GM23338 (cell line): Measurements from ENCODE around the gene ENOX1. TPM values are rescaled to one million over a fixed set of nuclear protein-coding genes. Genes with fewer than 3 reads are reported as not detected.

Experiments
- ATAC-seq: fragments of 200-7000 bp; cut with Tn5 transposase; 3 replicates; pipeline ENCODE4 v1.9.1; 2020
- DNase-seq: peaks from one replicate; pipeline ENCODE4 v3.0.0-alpha.2; 2015; ENCODE audit warnings: low spot score
- H2AFZ ChIP-seq: fragments of 200-600 bp; sonication (generic); 2 replicates; pipeline ENCODE4 v1.8.0; 2016; ENCODE audit warnings: antibody characterized with exemption, mild to moderate bottlenecking, moderate library complexity
- H3F3A ChIP-seq: fragments of 200-600 bp; sonication (generic); replicated peaks from 2 replicates; pipeline ENCODE4 v1.8.0; 2017; ENCODE audit warnings: antibody characterized with exemption, mixed run types, low read depth
- H3K27ac ChIP-seq: fragments of 200-600 bp; sonication (generic); 2 replicates; pipeline ENCODE4 v1.6.1; 2016; ENCODE audit warnings: low read depth
- H3K27me3 ChIP-seq: fragments of 200-600 bp; sonication (generic); 2 replicates; pipeline ENCODE4 v1.8.0; 2016; ENCODE audit warnings: mild to moderate bottlenecking, mixed run types, moderate library complexity; ENCODE audit not compliant: insufficient read depth
- H3K36me3 ChIP-seq: fragments of 200-600 bp; sonication (generic); 2 replicates; pipeline ENCODE4 v1.8.0; 2016; ENCODE audit warnings: mild to moderate bottlenecking; ENCODE audit not compliant: insufficient read depth
- H3K4me1 ChIP-seq: fragments of 200-600 bp; sonication (generic); 2 replicates; pipeline ENCODE4 v1.8.0; 2016; ENCODE audit warnings: mild to moderate bottlenecking, moderate library complexity; ENCODE audit not compliant: insufficient read depth
- H3K4me2 ChIP-seq: fragments of 200-600 bp; sonication (generic); 2 replicates; pipeline ENCODE4 v1.7.1; 2017; ENCODE audit warnings: mixed run types
- H3K4me3 ChIP-seq: fragments of 200-600 bp; sonication (generic); 2 replicates; pipeline ENCODE4 v1.6.1; 2016; ENCODE audit warnings: mixed run types
- H3K79me2 ChIP-seq: fragments of 200-600 bp; sonication (generic); replicated peaks from 2 replicates; pipeline ENCODE4 v1.8.0; 2017; ENCODE audit warnings: mild to moderate bottlenecking; ENCODE audit not compliant: insufficient read depth
- H3K9me2 ChIP-seq: fragments of 200-600 bp; sonication (generic); 2 replicates; pipeline ENCODE4 v1.8.0; 2017; ENCODE audit not compliant: insufficient read depth
- H4K20me1 ChIP-seq: fragments of 200-600 bp; sonication (generic); replicated peaks from 2 replicates; pipeline ENCODE4 v1.8.0; 2017; ENCODE audit warnings: mild to moderate bottlenecking; ENCODE audit not compliant: insufficient read depth
- H3K27ac Mint-ChIP-seq: 2 replicates; pipeline ENCODE4 v1.8.0; 2020; ENCODE audit warnings: inconsistent platforms, mild to moderate bottlenecking, moderate library complexity, mixed read lengths
- H3K27me3 Mint-ChIP-seq: 3 replicates; pipeline ENCODE4 v1.8.0; 2022; ENCODE audit warnings: low read depth, mild to moderate bottlenecking, moderate library complexity, mixed read lengths, inconsistent platforms; ENCODE audit not compliant: insufficient read depth, poor library complexity
- H3K36me3 Mint-ChIP-seq: 3 replicates; pipeline ENCODE4 v1.8.0; 2021; ENCODE audit warnings: low read depth, mild to moderate bottlenecking, inconsistent platforms, moderate library complexity, mixed read lengths
- H3K4me1 Mint-ChIP-seq: 3 replicates; pipeline ENCODE4 v1.8.0; 2020; ENCODE audit warnings: mild to moderate bottlenecking, inconsistent platforms, mixed read lengths
- H3K4me3 Mint-ChIP-seq: 3 replicates; pipeline ENCODE4 v1.8.0; 2021; ENCODE audit warnings: moderate library complexity, mild to moderate bottlenecking, inconsistent platforms, mixed read lengths
- H3K9me3 Mint-ChIP-seq: 3 replicates; pipeline ENCODE4 v1.8.0; 2020; ENCODE audit warnings: moderate library complexity, mild to moderate bottlenecking, inconsistent platforms, mixed read lengths
- CREB1 ChIP-seq: fragments of 250-450 bp; sonication (Bioruptor Pico); IDR thresholded peaks from 2 replicates; pipeline ENCODE4 v1.5.0; 2020; ENCODE audit warnings: low read depth, mild to moderate bottlenecking, moderate library complexity
- EZH2 ChIP-seq: fragments of 200-600 bp; sonication (generic); IDR thresholded peaks from one replicate; pipeline ENCODE4 v1.8.0; 2017; ENCODE audit warnings: antibody characterized with exemption, mild to moderate bottlenecking, low read depth; ENCODE audit not compliant: unreplicated experiment
- EZH2phosphoT487 ChIP-seq: fragments of 200-600 bp; sonication (generic); IDR thresholded peaks from one replicate; pipeline ENCODE4 v1.8.1; 2018; ENCODE audit warnings: antibody characterized with exemption; ENCODE audit not compliant: unreplicated experiment
- JUNB ChIP-seq: IDR thresholded peaks from one replicate; pipeline ENCODE4 v1.6.1; 2016; ENCODE audit warnings: antibody characterized with exemption; ENCODE audit not compliant: unreplicated experiment
- NANOG ChIP-seq: IDR thresholded peaks from 2 replicates; pipeline ENCODE4 v1.6.1; 2016; ENCODE audit warnings: antibody characterized with exemption, borderline replicate concordance
- POLR2AphosphoS5 ChIP-seq: IDR thresholded peaks from 2 replicates; pipeline ENCODE4 v1.6.1; 2016; ENCODE audit warnings: antibody characterized with exemption, low read depth
- STAT1 ChIP-seq: IDR thresholded peaks from one replicate; pipeline ENCODE4 v1.6.1; 2016; ENCODE audit warnings: antibody characterized with exemption; ENCODE audit not compliant: unreplicated experiment
- ZNF114 ChIP-seq: fragments of 250-450 bp; sonication (Bioruptor Pico); IDR thresholded peaks from 2 replicates; pipeline ENCODE4 v1.5.0; 2020; ENCODE audit warnings: mild to moderate bottlenecking, moderate library complexity
- ZNF331 ChIP-seq: fragments of 250-450 bp; sonication (Bioruptor Pico); IDR thresholded peaks from 2 replicates; pipeline ENCODE4 v1.5.0; 2020; ENCODE audit warnings: low read depth, mild to moderate bottlenecking, moderate library complexity
- polyA plus RNA-seq: library from polyadenylated mRNA; unstranded; fragments of >200 nt; fragmentation: Nextera tagmentation; extraction: Ambion mirVana; gene quantifications from 2 replicates; pipeline ENCODE4 v1.2.1, GENCODE V29; 2016
- total RNA-seq: library from RNA; depleted of rRNA; stranded (reverse); fragments of >200 nt; shearing (Covaris generic); gene quantifications from 2 replicates; pipeline ENCODE4 v1.2.3, GENCODE V29; 2014
- TF ChIP-seq, protein P1 (sequence below): fragments of 250-450 bp; sonication (Bioruptor Pico); IDR thresholded peaks from 2 replicates; pipeline ENCODE4 v1.5.0; 2020; ENCODE audit warnings: mild to moderate bottlenecking, moderate library complexity
- TF ChIP-seq, protein P2 (sequence below): IDR thresholded peaks from one replicate; pipeline ENCODE4 v1.6.1; 2018; ENCODE audit warnings: antibody characterized with exemption; ENCODE audit not compliant: unreplicated experiment
- TF ChIP-seq, protein P3 (sequence below), 2 experiments: fragments of 200-600 bp in 1 of 2; sonication (generic) in 1 of 2; conservative IDR thresholded peaks; 2 replicates each; pipeline versions ENCODE4 v1.5.1 to v1.6.1; 2016 to 2017; ENCODE audit warnings: antibody characterized with exemption in 2 of 2, low read depth in 2 of 2, mild to moderate bottlenecking in 2 of 2, moderate library complexity in 1 of 2
- TF ChIP-seq, protein P4 (sequence below): IDR thresholded peaks from 2 replicates; pipeline ENCODE4 v1.6.1; 2016; ENCODE audit warnings: antibody characterized with exemption

ENOX1 gene
- total and polyA plus RNA-seq, 2 experiments from 2014 or later = 0.66 to 0.81 TPM

DNA sequence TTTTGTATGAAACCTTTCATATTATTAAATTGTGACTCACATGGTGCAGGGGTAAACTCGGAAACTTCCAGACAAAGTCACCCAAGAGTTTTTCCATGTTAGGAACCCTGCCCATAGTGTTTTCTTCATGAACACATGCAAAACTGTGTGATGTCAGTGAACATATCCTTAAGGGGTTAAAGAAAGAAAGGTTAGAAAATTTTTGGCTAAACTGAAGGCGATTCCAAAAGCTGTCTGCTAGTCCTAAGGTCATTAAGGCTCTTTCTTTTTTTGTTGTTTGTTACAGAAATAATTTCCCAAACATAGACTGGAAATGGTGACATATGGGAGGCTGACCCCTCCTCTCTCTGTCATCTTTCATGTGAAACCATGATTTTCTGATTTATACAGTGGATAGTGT is 491.5 kb downstream of the ENOX1 start:
- peaks cover 19% of the 10 kb centered on the region for H3K4me1 Mint-ChIP-seq
- Histone ChIP-seq H3K9me2 (peaks cover 9% of the 10 kb centered on the region; the same call in 1 of the 2 replicates), H3K4me3 (no peak overlapping the region), H3F3A (no peaks in the 10 kb centered on the region), H3K4me2 (no peak overlapping the region), H3K4me1 (0 out of 2 replicates have a peak, but pooled peaks cover 8% of the 10 kb centered on the region), H3K27me3 (no peaks in the 10 kb centered on the region), H3K36me3 (no peaks in the 10 kb centered on the region), H3K79me2 (no peaks in the 10 kb centered on the region), H3K27ac (no peak overlapping the region), H4K20me1 (no peaks in the 10 kb centered on the region), H2AFZ (no peak overlapping the region)
- H3K9me3 Mint-ChIP-seq = no peaks in the 10 kb centered on the region
- H3K27ac Mint-ChIP-seq = no peak overlapping the region
- no peaks in the 10 kb centered on the region for H3K36me3 Mint-ChIP-seq
- ATAC-seq = no peak
- TF ChIP-seq ZNF114 (no peak), POLR2AphosphoS5 (no peak), NANOG (no peak), JUNB (no peak), ZNF331 (CRISPR knock-in tag) (no peak), EZH2phosphoT487 (no peak), CREB1 (no peak), STAT1 (no peak), EZH2 (no peak)
- TF ChIP-seq, protein P1, sequence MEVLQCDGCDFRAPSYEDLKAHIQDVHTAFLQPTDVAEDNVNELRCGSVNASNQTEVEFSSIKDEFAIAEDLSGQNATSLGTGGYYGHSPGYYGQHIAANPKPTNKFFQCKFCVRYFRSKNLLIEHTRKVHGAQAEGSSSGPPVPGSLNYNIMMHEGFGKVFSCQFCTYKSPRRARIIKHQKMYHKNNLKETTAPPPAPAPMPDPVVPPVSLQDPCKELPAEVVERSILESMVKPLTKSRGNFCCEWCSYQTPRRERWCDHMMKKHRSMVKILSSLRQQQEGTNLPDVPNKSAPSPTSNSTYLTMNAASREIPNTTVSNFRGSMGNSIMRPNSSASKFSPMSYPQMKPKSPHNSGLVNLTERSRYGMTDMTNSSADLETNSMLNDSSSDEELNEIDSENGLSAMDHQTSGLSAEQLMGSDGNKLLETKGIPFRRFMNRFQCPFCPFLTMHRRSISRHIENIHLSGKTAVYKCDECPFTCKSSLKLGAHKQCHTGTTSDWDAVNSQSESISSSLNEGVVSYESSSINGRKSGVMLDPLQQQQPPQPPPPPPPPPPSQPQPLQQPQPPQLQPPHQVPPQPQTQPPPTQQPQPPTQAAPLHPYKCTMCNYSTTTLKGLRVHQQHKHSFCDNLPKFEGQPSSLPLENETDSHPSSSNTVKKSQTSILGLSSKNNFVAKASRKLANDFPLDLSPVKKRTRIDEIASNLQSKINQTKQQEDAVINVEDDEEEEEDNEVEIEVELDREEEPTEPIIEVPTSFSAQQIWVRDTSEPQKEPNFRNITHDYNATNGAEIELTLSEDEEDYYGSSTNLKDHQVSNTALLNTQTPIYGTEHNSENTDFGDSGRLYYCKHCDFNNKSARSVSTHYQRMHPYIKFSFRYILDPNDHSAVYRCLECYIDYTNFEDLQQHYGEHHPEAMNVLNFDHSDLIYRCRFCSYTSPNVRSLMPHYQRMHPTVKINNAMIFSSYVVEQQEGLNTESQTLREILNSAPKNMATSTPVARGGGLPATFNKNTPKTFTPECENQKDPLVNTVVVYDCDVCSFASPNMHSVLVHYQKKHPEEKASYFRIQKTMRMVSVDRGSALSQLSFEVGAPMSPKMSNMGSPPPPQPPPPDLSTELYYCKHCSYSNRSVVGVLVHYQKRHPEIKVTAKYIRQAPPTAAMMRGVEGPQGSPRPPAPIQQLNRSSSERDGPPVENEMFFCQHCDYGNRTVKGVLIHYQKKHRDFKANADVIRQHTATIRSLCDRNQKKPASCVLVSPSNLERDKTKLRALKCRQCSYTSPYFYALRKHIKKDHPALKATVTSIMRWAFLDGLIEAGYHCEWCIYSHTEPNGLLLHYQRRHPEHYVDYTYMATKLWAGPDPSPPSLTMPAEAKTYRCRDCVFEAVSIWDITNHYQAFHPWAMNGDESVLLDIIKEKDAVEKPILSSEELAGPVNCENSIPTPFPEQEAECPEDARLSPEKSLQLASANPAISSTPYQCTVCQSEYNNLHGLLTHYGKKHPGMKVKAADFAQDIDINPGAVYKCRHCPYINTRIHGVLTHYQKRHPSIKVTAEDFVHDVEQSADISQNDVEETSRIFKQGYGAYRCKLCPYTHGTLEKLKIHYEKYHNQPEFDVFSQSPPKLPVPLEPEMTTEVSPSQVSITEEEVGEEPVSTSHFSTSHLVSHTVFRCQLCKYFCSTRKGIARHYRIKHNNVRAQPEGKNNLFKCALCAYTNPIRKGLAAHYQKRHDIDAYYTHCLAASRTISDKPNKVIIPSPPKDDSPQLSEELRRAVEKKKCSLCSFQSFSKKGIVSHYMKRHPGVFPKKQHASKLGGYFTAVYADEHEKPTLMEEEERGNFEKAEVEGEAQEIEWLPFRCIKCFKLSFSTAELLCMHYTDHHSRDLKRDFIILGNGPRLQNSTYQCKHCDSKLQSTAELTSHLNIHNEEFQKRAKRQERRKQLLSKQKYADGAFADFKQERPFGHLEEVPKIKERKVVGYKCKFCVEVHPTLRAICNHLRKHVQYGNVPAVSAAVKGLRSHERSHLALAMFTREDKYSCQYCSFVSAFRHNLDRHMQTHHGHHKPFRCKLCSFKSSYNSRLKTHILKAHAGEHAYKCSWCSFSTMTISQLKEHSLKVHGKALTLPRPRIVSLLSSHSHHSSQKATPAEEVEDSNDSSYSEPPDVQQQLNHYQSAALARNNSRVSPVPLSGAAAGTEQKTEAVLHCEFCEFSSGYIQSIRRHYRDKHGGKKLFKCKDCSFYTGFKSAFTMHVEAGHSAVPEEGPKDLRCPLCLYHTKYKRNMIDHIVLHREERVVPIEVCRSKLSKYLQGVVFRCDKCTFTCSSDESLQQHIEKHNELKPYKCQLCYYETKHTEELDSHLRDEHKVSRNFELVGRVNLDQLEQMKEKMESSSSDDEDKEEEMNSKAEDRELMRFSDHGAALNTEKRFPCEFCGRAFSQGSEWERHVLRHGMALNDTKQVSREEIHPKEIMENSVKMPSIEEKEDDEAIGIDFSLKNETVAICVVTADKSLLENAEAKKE (CRISPR knock-in tag) = no peak
- TF ChIP-seq, protein P2, sequence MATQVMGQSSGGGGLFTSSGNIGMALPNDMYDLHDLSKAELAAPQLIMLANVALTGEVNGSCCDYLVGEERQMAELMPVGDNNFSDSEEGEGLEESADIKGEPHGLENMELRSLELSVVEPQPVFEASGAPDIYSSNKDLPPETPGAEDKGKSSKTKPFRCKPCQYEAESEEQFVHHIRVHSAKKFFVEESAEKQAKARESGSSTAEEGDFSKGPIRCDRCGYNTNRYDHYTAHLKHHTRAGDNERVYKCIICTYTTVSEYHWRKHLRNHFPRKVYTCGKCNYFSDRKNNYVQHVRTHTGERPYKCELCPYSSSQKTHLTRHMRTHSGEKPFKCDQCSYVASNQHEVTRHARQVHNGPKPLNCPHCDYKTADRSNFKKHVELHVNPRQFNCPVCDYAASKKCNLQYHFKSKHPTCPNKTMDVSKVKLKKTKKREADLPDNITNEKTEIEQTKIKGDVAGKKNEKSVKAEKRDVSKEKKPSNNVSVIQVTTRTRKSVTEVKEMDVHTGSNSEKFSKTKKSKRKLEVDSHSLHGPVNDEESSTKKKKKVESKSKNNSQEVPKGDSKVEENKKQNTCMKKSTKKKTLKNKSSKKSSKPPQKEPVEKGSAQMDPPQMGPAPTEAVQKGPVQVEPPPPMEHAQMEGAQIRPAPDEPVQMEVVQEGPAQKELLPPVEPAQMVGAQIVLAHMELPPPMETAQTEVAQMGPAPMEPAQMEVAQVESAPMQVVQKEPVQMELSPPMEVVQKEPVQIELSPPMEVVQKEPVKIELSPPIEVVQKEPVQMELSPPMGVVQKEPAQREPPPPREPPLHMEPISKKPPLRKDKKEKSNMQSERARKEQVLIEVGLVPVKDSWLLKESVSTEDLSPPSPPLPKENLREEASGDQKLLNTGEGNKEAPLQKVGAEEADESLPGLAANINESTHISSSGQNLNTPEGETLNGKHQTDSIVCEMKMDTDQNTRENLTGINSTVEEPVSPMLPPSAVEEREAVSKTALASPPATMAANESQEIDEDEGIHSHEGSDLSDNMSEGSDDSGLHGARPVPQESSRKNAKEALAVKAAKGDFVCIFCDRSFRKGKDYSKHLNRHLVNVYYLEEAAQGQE = no peak
- TF ChIP-seq, protein P3, sequence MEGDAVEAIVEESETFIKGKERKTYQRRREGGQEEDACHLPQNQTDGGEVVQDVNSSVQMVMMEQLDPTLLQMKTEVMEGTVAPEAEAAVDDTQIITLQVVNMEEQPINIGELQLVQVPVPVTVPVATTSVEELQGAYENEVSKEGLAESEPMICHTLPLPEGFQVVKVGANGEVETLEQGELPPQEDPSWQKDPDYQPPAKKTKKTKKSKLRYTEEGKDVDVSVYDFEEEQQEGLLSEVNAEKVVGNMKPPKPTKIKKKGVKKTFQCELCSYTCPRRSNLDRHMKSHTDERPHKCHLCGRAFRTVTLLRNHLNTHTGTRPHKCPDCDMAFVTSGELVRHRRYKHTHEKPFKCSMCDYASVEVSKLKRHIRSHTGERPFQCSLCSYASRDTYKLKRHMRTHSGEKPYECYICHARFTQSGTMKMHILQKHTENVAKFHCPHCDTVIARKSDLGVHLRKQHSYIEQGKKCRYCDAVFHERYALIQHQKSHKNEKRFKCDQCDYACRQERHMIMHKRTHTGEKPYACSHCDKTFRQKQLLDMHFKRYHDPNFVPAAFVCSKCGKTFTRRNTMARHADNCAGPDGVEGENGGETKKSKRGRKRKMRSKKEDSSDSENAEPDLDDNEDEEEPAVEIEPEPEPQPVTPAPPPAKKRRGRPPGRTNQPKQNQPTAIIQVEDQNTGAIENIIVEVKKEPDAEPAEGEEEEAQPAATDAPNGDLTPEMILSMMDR (conservative IDR thresholded peaks at IDR 0.05; ENCODE audit: low read depth in 2 of 2) = no peak
- TF ChIP-seq, protein P4, sequence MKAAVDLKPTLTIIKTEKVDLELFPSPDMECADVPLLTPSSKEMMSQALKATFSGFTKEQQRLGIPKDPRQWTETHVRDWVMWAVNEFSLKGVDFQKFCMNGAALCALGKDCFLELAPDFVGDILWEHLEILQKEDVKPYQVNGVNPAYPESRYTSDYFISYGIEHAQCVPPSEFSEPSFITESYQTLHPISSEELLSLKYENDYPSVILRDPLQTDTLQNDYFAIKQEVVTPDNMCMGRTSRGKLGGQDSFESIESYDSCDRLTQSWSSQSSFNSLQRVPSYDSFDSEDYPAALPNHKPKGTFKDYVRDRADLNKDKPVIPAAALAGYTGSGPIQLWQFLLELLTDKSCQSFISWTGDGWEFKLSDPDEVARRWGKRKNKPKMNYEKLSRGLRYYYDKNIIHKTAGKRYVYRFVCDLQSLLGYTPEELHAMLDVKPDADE = no peak
- H3K4me3 Mint-ChIP-seq = no peak overlapping the region
- no peak for DNase-seq
- peaks cover 5% of the 10 kb centered on the region for H3K27me3 Mint-ChIP-seq
